GM21737 (cell line): ENCODE measurements around the gene KCNAB1.

Experiments
- ATAC-seq: cut with Tn5 transposase; IDR thresholded peaks from one replicate; pipeline ENCODE4 v1.9.1; 2021; ENCODE audit warnings: mild to moderate bottlenecking, moderate library complexity; ENCODE audit not compliant: unreplicated experiment

The KCNAB1 gene

GRCh38 chr3:156359368-156359767, 239.0 kb downstream of the KCNAB1 start:
- no peak for ATAC-seq

DNA sequence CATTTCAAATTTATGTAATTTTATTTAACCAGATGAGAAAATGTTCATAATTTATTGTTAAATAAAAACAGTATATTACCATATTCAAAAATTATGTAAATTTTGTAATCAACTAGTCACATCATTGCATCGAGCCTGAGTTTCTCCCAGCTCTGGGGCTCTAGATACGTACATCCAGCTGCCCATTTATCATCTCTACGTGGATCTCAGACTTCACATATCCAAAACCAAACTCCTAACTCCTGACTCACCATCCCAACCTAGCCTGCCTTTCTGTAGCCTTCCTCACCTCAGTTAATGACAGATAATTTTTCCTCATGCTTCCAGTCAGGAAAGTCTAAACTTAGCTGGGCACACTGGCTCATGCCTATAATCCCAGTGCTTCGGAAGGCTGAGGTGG, 239.7 kb downstream of the KCNAB1 start:
- no peak for ATAC-seq

DNA sequence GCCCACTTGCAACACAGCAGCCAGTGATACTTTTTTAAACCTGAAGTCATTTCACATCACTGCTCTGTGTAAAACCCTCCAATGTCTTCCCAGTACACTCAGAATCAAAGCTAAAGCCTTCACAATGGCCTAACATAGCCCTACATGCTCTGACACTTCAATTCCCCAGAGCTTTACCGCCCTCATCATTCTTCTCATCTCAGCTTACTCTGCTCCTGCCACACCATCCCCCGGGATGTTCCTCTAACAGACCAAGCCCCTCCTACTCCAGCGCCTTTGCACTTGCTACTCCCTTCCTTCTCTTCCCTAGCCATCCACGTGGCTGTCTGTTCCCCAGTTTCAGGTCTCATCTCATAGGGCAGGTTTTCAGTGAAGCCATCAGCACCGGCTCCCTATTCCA, 240.6 kb downstream of the KCNAB1 start:
- ATAC-seq, result no peak

DNA sequence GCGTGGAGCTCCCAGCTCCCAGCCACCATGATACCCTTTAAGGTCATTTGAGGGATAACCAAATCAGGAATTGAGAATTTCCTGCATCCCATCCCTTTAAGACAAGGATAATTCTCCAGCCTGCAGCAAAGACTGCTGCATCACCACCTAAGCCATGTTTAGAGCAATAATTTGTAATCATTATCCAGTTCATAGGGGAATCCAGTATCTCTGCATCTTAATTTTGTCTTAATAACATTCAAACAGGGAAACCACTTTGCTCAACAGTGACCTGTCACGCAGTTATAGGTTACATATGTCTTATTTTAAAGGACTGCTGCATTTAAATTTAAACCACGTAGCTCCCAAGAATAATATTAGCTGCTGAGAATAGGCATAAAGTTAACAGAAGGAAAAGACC, 246.2 kb downstream of the KCNAB1 start:
- no peak for ATAC-seq

DNA sequence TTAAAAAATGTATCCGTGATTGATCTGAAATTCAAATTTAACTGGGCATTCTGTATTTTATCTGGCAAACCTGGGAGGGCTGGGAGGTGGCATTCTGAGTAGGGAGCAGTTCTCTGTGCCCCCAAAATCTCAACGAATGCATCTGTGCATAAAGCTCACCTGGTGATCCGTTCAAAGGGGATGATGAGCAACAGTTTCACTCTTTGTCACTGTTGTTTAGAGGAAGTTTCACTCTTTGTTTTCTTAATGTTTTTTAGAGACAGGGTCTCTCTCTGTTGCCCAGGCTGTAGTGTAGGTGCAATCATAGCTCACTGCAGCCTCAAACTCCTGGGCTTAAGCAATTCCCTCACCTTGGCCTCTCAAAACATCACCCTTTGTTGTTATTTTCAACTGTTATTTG, 247.8 kb downstream of the KCNAB1 start:
- no peak for ATAC-seq

- no peak for ATAC-seq
Measured at GRCh38 chr3:156371701-156372100, 251.3 kb downstream of the KCNAB1 start.

- no peak for ATAC-seq
Measured at GRCh38 chr3:156373095-156373494, 252.7 kb downstream of the KCNAB1 start.

GRCh38 chr3:156373654-156374053, 253.3 kb downstream of the KCNAB1 start:
- no peak for ATAC-seq

DNA sequence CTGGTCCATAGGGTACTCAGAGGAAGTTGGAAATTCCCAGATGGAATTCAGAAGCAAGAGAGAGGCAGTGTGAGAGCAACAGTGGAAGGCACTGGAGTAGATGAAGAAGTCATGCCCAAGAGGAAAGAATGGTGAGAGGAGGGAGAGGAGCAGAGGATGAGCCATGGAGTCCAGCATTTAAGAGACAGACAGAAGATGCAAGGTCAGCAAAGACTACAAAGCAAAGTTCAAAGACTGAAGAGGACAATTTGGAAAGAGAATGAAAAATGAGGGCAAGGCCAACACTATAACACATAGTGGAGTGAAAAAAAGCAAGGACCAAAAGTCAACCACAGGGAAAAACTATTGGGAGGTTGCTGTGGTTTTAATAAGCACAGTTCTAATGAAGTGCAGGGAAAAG, 255.8 kb downstream of the KCNAB1 start:
- ATAC-seq, result no peak

DNA sequence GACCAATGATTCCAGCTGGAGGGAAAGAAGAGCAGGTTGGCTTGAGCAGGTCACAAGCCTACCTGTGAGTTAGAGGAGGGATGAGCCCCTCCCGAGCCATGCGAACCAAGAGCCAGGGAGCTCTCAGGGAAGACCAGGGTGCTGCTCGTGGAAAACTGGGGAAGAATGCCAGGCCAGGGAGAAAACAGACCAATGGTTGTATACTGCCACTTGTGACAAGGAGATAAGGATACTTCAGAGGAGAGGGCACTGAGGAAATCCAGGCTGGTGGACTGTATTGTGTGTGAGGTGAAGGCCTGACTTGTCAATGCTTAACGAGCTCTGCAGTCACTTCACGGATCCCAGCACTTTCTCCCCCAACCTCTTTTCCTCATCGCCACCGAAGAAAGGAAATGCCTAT, 256.9 kb downstream of the KCNAB1 start:
- no peak for ATAC-seq

DNA sequence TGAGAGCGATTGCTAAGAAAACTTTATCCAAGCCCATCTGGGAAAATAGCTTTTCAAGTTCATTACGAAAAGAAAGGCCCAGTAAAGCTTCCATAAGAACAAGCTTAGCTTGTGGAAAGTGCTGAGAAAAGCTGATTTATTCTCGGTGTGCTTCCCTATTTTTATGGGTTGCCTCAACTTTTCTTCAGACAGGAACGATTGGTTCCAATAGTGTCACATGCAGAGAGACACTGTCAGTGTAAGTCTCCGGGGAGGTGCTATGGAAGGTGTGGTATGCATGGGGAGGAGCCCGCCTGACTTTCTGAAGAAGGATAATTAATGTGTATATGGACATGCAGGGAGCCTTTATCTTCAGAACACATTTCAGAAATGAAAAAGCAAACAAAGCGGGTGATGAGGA, 257.3 kb downstream of the KCNAB1 start:
- ATAC-seq, result no peak

DNA sequence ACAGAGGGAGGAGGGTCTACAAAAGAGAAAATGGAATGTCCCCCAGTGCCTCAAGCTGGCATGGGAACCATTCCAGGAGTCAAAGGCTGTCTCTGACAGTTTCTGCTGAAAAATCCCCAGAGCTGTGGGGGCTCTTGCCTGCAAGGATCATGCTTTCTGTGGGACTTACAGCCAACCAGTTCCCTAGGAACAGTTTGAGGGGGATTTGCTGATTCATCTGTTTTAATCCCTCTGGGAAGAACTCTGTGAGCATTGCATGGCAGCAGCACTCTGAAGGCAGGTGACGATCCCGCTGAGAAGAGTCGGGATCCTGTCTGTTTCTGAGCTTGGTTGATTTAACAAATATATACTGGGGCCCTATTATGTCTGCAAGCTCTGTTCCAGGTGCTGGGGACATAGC, 258.5 kb downstream of the KCNAB1 start:
- no peak for ATAC-seq

DNA sequence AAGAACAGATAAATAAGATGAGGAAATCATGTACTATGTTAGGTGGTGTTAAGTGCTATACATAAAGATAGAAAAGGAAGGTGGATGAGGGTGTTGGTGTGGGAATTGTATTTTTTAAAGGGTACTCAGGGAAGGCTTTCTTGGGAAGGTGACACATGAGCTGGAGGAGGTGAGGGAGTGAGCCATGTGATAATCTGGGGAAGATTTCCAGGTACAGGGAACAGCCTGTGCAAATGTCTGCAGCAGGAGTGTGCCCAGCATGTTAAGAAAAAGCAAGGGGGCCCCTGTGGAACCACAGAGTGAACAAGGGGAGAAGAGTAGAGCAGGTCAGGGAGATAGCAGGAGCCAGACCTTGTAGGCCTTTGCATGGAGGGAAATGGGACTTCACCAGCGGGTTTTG, 258.9 kb downstream of the KCNAB1 start:
- ATAC-seq, result no peak

- ATAC-seq, result no peak
Measured at GRCh38 chr3:156381253-156381652, 260.9 kb downstream of the KCNAB1 start.

DNA sequence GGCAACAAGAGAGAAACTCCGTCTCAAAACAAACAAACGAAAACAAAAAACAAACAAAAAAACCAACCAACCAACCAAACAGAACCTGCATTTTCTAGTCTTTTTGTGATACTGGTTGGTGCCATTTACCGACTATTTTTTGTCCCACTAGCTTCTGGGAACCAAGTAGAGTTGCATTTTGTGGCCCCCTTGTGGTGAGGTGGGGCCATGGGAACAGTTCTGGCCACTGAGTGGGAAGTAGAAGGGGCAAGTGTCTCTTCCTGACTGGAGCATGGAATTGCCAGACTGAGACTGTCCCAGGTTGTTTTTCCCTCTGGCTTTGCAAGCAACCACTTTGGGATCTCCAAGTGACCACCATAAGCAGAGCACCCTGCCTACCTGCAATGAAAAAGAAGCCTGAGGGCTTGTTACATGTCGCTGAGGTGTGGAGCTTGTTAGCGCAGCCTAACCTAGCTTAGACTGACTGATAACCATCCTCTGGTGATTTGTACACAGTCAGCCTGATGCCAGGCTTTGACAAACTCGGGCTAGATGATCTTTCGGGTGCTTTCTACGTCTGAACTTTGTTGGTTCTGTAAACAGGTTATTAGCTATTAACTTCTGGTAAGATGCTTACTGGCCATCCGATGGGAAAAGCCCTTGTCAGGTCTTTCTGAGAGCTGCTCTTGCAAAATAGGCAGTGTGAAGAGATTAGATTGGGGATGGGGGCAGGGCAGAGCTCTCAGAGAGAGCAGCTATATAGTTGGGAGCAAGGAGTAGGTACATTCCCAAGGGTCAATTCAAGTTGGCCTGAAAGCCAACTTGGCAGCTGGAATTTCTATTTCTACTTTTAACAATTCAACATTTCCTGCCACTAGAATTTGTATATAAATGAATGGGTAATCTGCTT, 262.3 kb downstream of the KCNAB1 start:
- no peak for ATAC-seq

DNA sequence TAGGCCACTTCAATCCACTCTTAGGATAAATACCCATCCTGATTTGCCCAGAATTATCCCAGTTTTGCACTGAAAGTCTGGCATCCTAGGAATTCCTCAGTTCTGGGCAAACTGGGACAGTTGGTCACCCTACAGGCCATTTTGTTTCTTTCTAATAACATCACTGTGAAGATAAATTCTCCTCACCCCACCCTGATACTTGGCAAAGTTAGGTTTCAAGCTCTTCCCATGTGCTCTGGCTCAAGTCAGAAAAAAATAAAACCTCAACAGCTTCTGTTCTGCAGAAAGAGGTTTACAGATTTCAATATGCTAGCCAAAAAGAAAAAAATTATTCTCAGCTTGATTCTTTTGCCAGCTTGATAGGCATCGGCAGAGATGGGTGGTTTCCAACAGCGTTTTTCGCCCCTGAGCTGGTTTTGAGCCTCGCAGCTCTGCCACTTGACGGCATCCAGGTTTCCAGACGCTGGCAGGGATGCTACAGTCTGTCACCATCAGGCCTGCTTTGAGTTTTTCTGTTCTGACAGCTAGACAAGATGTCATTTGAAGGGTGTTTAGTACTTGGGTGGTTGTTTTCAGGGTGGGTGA, 263.2 kb downstream of the KCNAB1 start:
- no peak for ATAC-seq

GRCh38 chr3:156388497-156389448, 268.4 kb downstream of the KCNAB1 start:
- no peak for ATAC-seq

- ATAC-seq, result no peak
Measured at GRCh38 chr3:156389449-156389950, 269.1 kb downstream of the KCNAB1 start.

DNA sequence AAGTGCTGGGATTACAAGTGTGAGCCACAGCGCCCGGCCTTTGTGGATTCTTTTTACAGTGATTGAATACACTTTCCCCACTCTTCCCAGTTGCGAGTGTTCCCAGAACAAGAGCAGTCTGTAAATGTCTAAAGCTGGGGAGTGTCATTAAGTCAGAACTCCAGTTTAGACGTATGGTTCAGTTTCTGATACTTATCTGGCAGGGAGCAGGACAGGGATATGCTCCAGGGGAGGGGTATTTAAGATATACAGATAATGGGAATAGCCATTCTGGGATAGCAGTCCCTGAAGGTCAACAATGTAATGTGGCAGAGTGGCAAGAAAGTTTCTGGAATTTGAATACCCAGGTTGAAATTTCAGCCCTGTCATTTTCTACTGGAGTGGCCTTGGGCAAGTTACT, 270.5 kb downstream of the KCNAB1 start:
- no peak for ATAC-seq

- ATAC-seq, result no peak
Measured at GRCh38 chr3:156395961-156396710, 275.8 kb downstream of the KCNAB1 start.

DNA sequence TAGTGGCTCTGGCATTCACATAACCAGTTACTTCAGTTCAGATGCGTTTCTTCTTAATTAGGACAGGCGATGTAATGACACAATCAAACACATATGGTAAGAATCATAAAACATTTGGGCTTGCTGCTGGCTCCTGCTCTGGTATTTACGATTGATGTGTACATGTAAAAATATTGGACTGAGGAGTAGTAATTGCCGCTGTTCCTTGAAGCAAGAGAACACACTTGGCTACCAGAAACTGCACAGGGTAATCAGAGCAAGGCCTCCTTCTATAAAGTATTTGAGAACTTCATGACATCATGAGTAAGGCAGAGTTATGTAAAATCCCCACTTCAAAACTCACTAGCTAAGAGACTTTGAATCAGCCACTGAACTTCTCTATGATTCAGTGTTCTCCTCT, 276.5 kb downstream of the KCNAB1 start:
- ATAC-seq, result no peak
